T-helper 2 cell treated with Interferon-gamma antibody and Interleukin-4, amounts not matched to agents 100 ng/mL and 5 ng/mL, for 36 hours (primary cell): ENCODE data around the gene DCBLD2. TPM values are rescaled to one million over a fixed set of nuclear protein-coding genes. Genes with fewer than 3 reads are reported as not detected.

Experiments used
- intact Hi-C: fragments of 100-400 bp; cut with micrococcal nuclease; formaldehyde crosslinking; loops from one replicate; pipeline ENCODE4 v1.15.1; 2023
- total RNA-seq: library from RNA; stranded (reverse); gene quantifications from 2 replicates; pipeline ENCODE4 v1.2.3, GENCODE V29; 2022

The DCBLD2 gene
- total RNA-seq, 1 donor from 2014 or later, result 2.4 TPM

GRCh38 chr3:98775459-98776139 is 125.9 kb downstream of the DCBLD2 start:
- intact Hi-C loops, result no loop called here

- intact Hi-C loops, result no loop called here
Measured at GRCh38 chr3:98772022-98772421, 129.5 kb downstream of the DCBLD2 start.

- intact Hi-C loops, result no loop called here
Measured at GRCh38 chr3:98770261-98771039, 131.0 kb downstream of the DCBLD2 start.

- intact Hi-C loops, result no loop called here
Measured at GRCh38 chr3:98769448-98769847, 132.0 kb downstream of the DCBLD2 start.

- intact Hi-C loops, result no loop called here
Measured at GRCh38 chr3:98768961-98769360, 132.5 kb downstream of the DCBLD2 start.

- intact Hi-C loops, result no loop called here
Measured at GRCh38 chr3:98766924-98767323, 134.6 kb downstream of the DCBLD2 start.

GRCh38 chr3:98765721-98766120 is 135.8 kb downstream of the DCBLD2 start:
- intact Hi-C loops, result no loop called here

GRCh38 chr3:98764472-98764884 is 137.0 kb downstream of the DCBLD2 start:
- intact Hi-C loops, result no loop called here

GRCh38 chr3:98763819-98764418 is 137.6 kb downstream of the DCBLD2 start:
- intact Hi-C loops, result no loop called here

GRCh38 chr3:98763076-98763475 is 138.4 kb downstream of the DCBLD2 start, which contains the start of gene ST3GAL6:
Gene ST3GAL6, plus strand, starts transcription at chr3:98763340. Its CDS starts 5,101 bp downstream, at chr3:98768441.
- intact Hi-C loops, result no loop called here

GRCh38 chr3:98761643-98762229 is 139.8 kb downstream of the DCBLD2 start:
- intact Hi-C loops, result no loop called here

GRCh38 chr3:98759629-98760028 is 141.9 kb downstream of the DCBLD2 start:
- intact Hi-C loops, result no loop called here

- intact Hi-C loops, result no loop called here
Measured at GRCh38 chr3:98755601-98756000, 145.9 kb downstream of the DCBLD2 start.

GRCh38 chr3:98754483-98754882 is 147.0 kb downstream of the DCBLD2 start:
- intact Hi-C loops, result no loop called here

- intact Hi-C loops, result no loop called here
Measured at GRCh38 chr3:98750276-98750919, 151.1 kb downstream of the DCBLD2 start.

GRCh38 chr3:98746882-98747281 is 154.6 kb downstream of the DCBLD2 start:
- intact Hi-C loops, result no loop called here

- intact Hi-C loops, result no loop called here
Measured at GRCh38 chr3:98746122-98746521, 155.4 kb downstream of the DCBLD2 start.
